GM19467 (cell line): ENCODE results near the gene KRT76.
"Not testable (repeated sequence)": the region's sequence is repeated elsewhere in the genome, so short reads cannot be mapped to it uniquely, and the experiment has no call there.

ENCODE experiments used
- ATAC-seq: cut with Tn5 transposase; IDR thresholded peaks from one replicate; pipeline ENCODE4 v1.9.1; 2021; ENCODE audit warnings: mild to moderate bottlenecking, moderate library complexity; ENCODE audit not compliant: unreplicated experiment

The KRT76 gene

GRCh38 chr12:52798671-52799504 lies 21.7 kb upstream of the KRT76 start:
- no peak for ATAC-seq

GRCh38 chr12:52798003-52798670 lies 21.0 kb upstream of the KRT76 start:
- no peak for ATAC-seq

- ATAC-seq, result no peak
Measured at GRCh38 chr12:52797529-52797894, 20.4 kb upstream of the KRT76 start.

GRCh38 chr12:52796839-52797528 lies 19.8 kb upstream of the KRT76 start:
- no peak for ATAC-seq

- no peak for ATAC-seq
Measured at GRCh38 chr12:52796429-52796794, 19.3 kb upstream of the KRT76 start.

- ATAC-seq, result no peak
Measured at GRCh38 chr12:52795694-52796428, 18.7 kb upstream of the KRT76 start, which contains the start of gene KRT3. Gene KRT3, minus strand, starts transcription at chr12:52796117. Its CDS starts 75 bp downstream, at chr12:52796042.

- ATAC-seq, result not testable (repeated sequence)
Measured at GRCh38 chr12:52795332-52795674, 18.2 kb upstream of the KRT76 start.

GRCh38 chr12:52794479-52795331 lies 17.6 kb upstream of the KRT76 start:
- ATAC-seq, result no peak

GRCh38 chr12:52792185-52793029 lies 15.3 kb upstream of the KRT76 start:
- ATAC-seq, result no peak

- ATAC-seq, result no peak
Measured at GRCh38 chr12:52791271-52792184, 14.4 kb upstream of the KRT76 start.

- ATAC-seq, result no peak
Measured at GRCh38 chr12:52790427-52791270, 13.5 kb upstream of the KRT76 start.

GRCh38 chr12:52789637-52790426 lies 12.7 kb upstream of the KRT76 start:
- ATAC-seq, result no peak

- no peak for ATAC-seq
Measured at GRCh38 chr12:52788876-52789636, 11.9 kb upstream of the KRT76 start.

- ATAC-seq, result no peak
Measured at GRCh38 chr12:52788192-52788875, 11.2 kb upstream of the KRT76 start.
